A673 (cell line): ENCODE results near the gene RASD1. TPM values are rescaled to one million over a fixed set of nuclear protein-coding genes. Genes with fewer than 3 reads are reported as not detected.

ENCODE experiments used
- BruUV-seq: library from RNA; stranded (reverse); fragments of 400-500 nt; replicated peaks from 2 replicates; lab custom pipeline; 2021; lab: Mats Ljungman, UMichigan
- CTCF ChIA-PET: fragments of 300-600 bp; sonication (Branson Sonifier 250); formaldehyde crosslinking; loops from one replicate; lab custom pipeline; 2022; ENCODE audit warnings: antibody characterized with exemption; lab: Charles Lee
- POLR2A ChIA-PET: fragments of 300-600 bp; sonication (Branson Sonifier 250); formaldehyde crosslinking; loops from one replicate; lab custom pipeline; 2022; ENCODE audit warnings: antibody characterized with exemption; ENCODE audit not compliant: low non-redundant PET; lab: Charles Lee
- DNase-seq: peaks from one replicate; pipeline ENCODE4 v3.0.0-alpha.2; 2015; ENCODE audit warnings: low spot score
- H3K27ac ChIP-seq: fragments of 200-600 bp; sonication (generic); 2 replicates; pipeline ENCODE4 v1.5.1; 2016; ENCODE audit warnings: mixed run types, low read depth, mild to moderate bottlenecking, mixed read lengths, antibody characterized with exemption, low read length; ENCODE audit not compliant: poor library complexity, severe bottlenecking
- H3K27me3 ChIP-seq: fragments of 200-600 bp; sonication (generic); replicated peaks from 2 replicates; pipeline ENCODE4 v1.6.1; 2017; ENCODE audit warnings: mixed run types, low read depth, mild to moderate bottlenecking, mixed read lengths, antibody characterized with exemption, low read length; ENCODE audit not compliant: insufficient read depth, poor library complexity
- H3K36me3 ChIP-seq: fragments of 200-600 bp; sonication (generic); 2 replicates; pipeline ENCODE4 v1.6.1; 2016; ENCODE audit warnings: mixed run types, mild to moderate bottlenecking, mixed read lengths, antibody characterized with exemption, low read length; ENCODE audit not compliant: insufficient read depth, poor library complexity, severe bottlenecking
- H3K4me1 ChIP-seq: fragments of 200-600 bp; sonication (generic); 2 replicates; pipeline ENCODE4 v1.6.1; 2017; ENCODE audit warnings: mixed run types, mild to moderate bottlenecking, mixed read lengths, antibody characterized with exemption, low read length; ENCODE audit not compliant: insufficient read depth, poor library complexity, severe bottlenecking
- H3K4me3 ChIP-seq: fragments of 200-600 bp; sonication (generic); 2 replicates; pipeline ENCODE4 v1.5.1; 2016; ENCODE audit warnings: low read depth, mixed run types, mild to moderate bottlenecking, mixed read lengths, low read length; ENCODE audit not compliant: poor library complexity, severe bottlenecking
- H3K9me3 ChIP-seq: fragments of 200-600 bp; sonication (generic); 2 replicates; pipeline ENCODE4 v1.6.1; 2016; ENCODE audit warnings: mixed run types, low read depth, mild to moderate bottlenecking, mixed read lengths, antibody characterized with exemption, low read length; ENCODE audit not compliant: poor library complexity, severe bottlenecking
- CTCF ChIP-seq: fragments of 300-800, 200-600 bp; sonication (generic); conservative IDR thresholded peaks from 2 replicates; pipeline ENCODE4 v1.5.1; 2017; ENCODE audit warnings: low read depth, mild to moderate bottlenecking, antibody characterized with exemption, low read length, moderate library complexity, mixed read lengths
- EZH2 ChIP-seq: fragments of 200-600 bp; sonication (generic); IDR thresholded peaks from 2 replicates; pipeline ENCODE4 v1.6.1; 2017; ENCODE audit warnings: borderline replicate concordance, low read depth, mild to moderate bottlenecking, mixed read lengths, antibody characterized with exemption, low read length; ENCODE audit not compliant: poor library complexity, severe bottlenecking
- intact Hi-C: fragments of 100-400 bp; cut with micrococcal nuclease; formaldehyde crosslinking; loops from one replicate; pipeline ENCODE4 v1.10.0; 2022; ENCODE audit not compliant: unreplicated experiment
- total RNA-seq: library from RNA; stranded (reverse); gene quantifications from 2 replicates; pipeline ENCODE4 v1.2.3, GENCODE V29; 2021

RASD1 gene
- total RNA-seq, 1 experiment from 2014 or later, result 0.21 TPM

DNA sequence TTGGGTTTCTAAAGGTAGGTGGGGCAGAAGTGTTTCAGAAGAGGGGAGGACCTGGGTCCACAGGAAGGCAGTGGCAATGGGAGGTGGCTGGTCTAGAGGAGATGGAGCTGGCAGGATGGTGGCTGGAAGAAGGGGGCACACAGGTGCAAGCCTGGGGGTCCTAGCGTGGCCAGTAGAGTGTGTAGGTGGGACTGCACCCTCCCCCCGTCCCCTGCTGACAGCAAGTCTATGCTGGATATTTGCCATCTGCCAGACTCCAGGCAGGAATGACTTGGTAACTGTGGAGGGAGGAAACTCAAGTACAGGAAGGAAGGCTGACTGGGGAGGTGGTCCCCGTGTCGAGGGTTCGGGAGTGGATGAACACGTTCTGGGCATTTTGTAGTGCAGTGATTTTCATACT is 10.8 kb downstream of the RASD1 start:
- Histone ChIP-seq H3K27me3 (no peaks in the 10 kb centered on the region), H3K9me3 (no peaks in the 10 kb centered on the region), H3K36me3 (peaks cover 15% of the 10 kb centered on the region), H3K27ac (no peak overlapping the region), H3K4me3 (no peak overlapping the region), H3K4me1 (no peaks in the 10 kb centered on the region)
- TF ChIP-seq EZH2 (no peak), CTCF (no peak)
- ChIA-PET POLR2A (no interaction called here), CTCF (no interaction called here)
- BruUV-seq, result no TSS peak
- no peak for DNase-seq
- intact Hi-C loops, result no loop called here

GRCh38 chr17:17484451-17484899 is 11.7 kb downstream of the RASD1 start:
- Histone ChIP-seq H3K4me1 (no peaks in the 10 kb centered on the region), H3K36me3 (peaks cover 15% of the 10 kb centered on the region), H3K27me3 (no peaks in the 10 kb centered on the region), H3K9me3 (no peaks in the 10 kb centered on the region), H3K27ac (no peak overlapping the region), H3K4me3 (no peak overlapping the region)
- DNase-seq, result peak; percentile 22
- no TSS peak for BruUV-seq
- intact Hi-C loops, result no loop called here
- TF ChIP-seq CTCF (no peak), EZH2 (no peak)
- CTCF ChIA-PET, result no interaction called here
- POLR2A ChIA-PET, result no interaction called here

- no peaks in the 10 kb centered on the region for H3K27me3 ChIP-seq
- H3K36me3 ChIP-seq, result peaks cover 8% of the 10 kb centered on the region
- POLR2A ChIA-PET, result no interaction called here
- no peak for TF ChIP-seq EZH2
- TF ChIP-seq CTCF, result no peak
- intact Hi-C loops, result no loop called here
- BruUV-seq, result no TSS peak
- H3K4me1 ChIP-seq, result peaks cover 9% of the 10 kb centered on the region
- H3K27ac ChIP-seq, result no peak overlapping the region
- no peaks in the 10 kb centered on the region for H3K9me3 ChIP-seq
- no peak overlapping the region for H3K4me3 ChIP-seq
- no peak for DNase-seq
- CTCF ChIA-PET, result interaction anchor here (0.5 kb wide), 1 partner anchor 1119 kb away, joined by 3 read pairs; no protein-coding TSS in a partner anchor
Observed at GRCh38 chr17:17481860-17482259, 14.3 kb downstream of the RASD1 start.
